DOHH2 (cell line): ENCODE measurements around the gene PROKR2.

ENCODE experiments used
- H3F3A ChIP-seq: fragments of 200-600 bp; sonication (generic), shearing (Covaris generic); 2 replicates; pipeline ENCODE4 v1.6.0; 2016; ENCODE audit warnings: antibody characterized with exemption, mild to moderate bottlenecking; ENCODE audit not compliant: control insufficient read depth, insufficient read depth
- H3K27ac ChIP-seq: fragments of 200-600 bp; sonication (generic); 2 replicates; pipeline ENCODE4 v1.5.1; 2014; ENCODE audit warnings: low read depth, mild to moderate bottlenecking, low read length, moderate library complexity
- H3K27me3 ChIP-seq: fragments of 200-600 bp; sonication (generic); 2 replicates; pipeline ENCODE4 v1.6.1; 2014; ENCODE audit warnings: mild to moderate bottlenecking, low read length, mixed read lengths; ENCODE audit not compliant: control insufficient read depth
- H3K36me3 ChIP-seq: fragments of 200-600 bp; sonication (generic); 2 replicates; pipeline ENCODE4 v1.6.1; 2014; ENCODE audit warnings: mild to moderate bottlenecking, low read length, moderate library complexity, mixed read lengths; ENCODE audit not compliant: control insufficient read depth
- H3K4me1 ChIP-seq: fragments of 200-600 bp; sonication (generic); 2 replicates; pipeline ENCODE4 v1.6.1; 2014; ENCODE audit warnings: mild to moderate bottlenecking, low read length, mixed read lengths; ENCODE audit not compliant: control insufficient read depth
- H3K4me2 ChIP-seq: fragments of 200-600 bp; sonication (generic); 2 replicates; pipeline ENCODE4 v1.6.0; 2014; ENCODE audit warnings: mild to moderate bottlenecking, low read length, moderate library complexity
- H3K4me3 ChIP-seq: fragments of 200-600 bp; sonication (generic); 2 replicates; pipeline ENCODE4 v1.5.1; 2014; ENCODE audit warnings: mild to moderate bottlenecking, low read length, mixed read lengths
- H3K79me2 ChIP-seq: fragments of 200-600 bp; sonication (generic); 2 replicates; pipeline ENCODE4 v1.6.1; 2014; ENCODE audit warnings: mild to moderate bottlenecking, low read length, mixed read lengths; ENCODE audit not compliant: control insufficient read depth
- H3K9me2 ChIP-seq: fragments of 200-600 bp; sonication (generic); replicated peaks from 2 replicates; pipeline ENCODE4 v1.6.1; 2014; ENCODE audit warnings: mild to moderate bottlenecking, low read length, mixed read lengths; ENCODE audit not compliant: control insufficient read depth
- H3K9me3 ChIP-seq: fragments of 200-600 bp; sonication (generic); 2 replicates; pipeline ENCODE4 v1.6.1; 2014; ENCODE audit warnings: antibody characterized with exemption, low read length, mixed read lengths; ENCODE audit not compliant: control insufficient read depth, insufficient read depth
- H4K20me1 ChIP-seq: fragments of 200-600 bp; sonication (generic); 2 replicates; pipeline ENCODE4 v1.6.0; 2014; ENCODE audit warnings: low read depth, mild to moderate bottlenecking, antibody characterized with exemption, low read length, moderate library complexity; ENCODE audit not compliant: control insufficient read depth, insufficient read depth
- EZH2phosphoT487 ChIP-seq: fragments of 200-600 bp; sonication (generic); IDR thresholded peaks from 2 replicates; pipeline ENCODE4 v1.6.1; 2017; ENCODE audit warnings: borderline replicate concordance, mild to moderate bottlenecking, antibody characterized with exemption, low read length, moderate library complexity, mixed read lengths
- TF ChIP-seq, protein P1 (sequence below): fragments of 200-600 bp; sonication (generic); IDR thresholded peaks from one replicate; pipeline ENCODE4 v1.5.1; 2014; ENCODE audit warnings: antibody characterized with exemption, mild to moderate bottlenecking, low read depth, low read length; ENCODE audit not compliant: poor library complexity, severe bottlenecking

PROKR2 gene

GRCh38 chr20:5309971-5310370, 6.8 kb downstream of the PROKR2 start:
- Histone ChIP-seq H3K36me3 (no peaks in the 10 kb centered on the region), H3K4me3 (no peak overlapping the region), H3K9me2 (no peaks in the 10 kb centered on the region), H3F3A (no peaks in the 10 kb centered on the region), H3K79me2 (no peaks in the 10 kb centered on the region), H4K20me1 (no peaks in the 10 kb centered on the region), H3K27ac (no peak overlapping the region), H3K27me3 (no peaks in the 10 kb centered on the region), H3K4me1 (no peaks in the 10 kb centered on the region), H3K4me2 (no peak overlapping the region), H3K9me3 (no peaks in the 10 kb centered on the region)
- TF ChIP-seq, protein P1, sequence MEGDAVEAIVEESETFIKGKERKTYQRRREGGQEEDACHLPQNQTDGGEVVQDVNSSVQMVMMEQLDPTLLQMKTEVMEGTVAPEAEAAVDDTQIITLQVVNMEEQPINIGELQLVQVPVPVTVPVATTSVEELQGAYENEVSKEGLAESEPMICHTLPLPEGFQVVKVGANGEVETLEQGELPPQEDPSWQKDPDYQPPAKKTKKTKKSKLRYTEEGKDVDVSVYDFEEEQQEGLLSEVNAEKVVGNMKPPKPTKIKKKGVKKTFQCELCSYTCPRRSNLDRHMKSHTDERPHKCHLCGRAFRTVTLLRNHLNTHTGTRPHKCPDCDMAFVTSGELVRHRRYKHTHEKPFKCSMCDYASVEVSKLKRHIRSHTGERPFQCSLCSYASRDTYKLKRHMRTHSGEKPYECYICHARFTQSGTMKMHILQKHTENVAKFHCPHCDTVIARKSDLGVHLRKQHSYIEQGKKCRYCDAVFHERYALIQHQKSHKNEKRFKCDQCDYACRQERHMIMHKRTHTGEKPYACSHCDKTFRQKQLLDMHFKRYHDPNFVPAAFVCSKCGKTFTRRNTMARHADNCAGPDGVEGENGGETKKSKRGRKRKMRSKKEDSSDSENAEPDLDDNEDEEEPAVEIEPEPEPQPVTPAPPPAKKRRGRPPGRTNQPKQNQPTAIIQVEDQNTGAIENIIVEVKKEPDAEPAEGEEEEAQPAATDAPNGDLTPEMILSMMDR: no peak
- TF ChIP-seq EZH2phosphoT487: no peak

GRCh38 chr20:5298811-5299210, 17.9 kb downstream of the PROKR2 start:
- Histone ChIP-seq H3K27me3 (no peaks in the 10 kb centered on the region; the same call in none of the 2 replicates), H3K4me1 (no peaks in the 10 kb centered on the region)

GRCh38 chr20:5297280-5298004, 19.3 kb downstream of the PROKR2 start:
- Histone ChIP-seq H3K27me3 (no peaks in the 10 kb centered on the region; the same call in none of the 2 replicates), H3K9me2 (no peaks in the 10 kb centered on the region)
- TF ChIP-seq EZH2phosphoT487: no peak
- TF ChIP-seq, protein P1: no peak

More at GRCh38 chr20:5298811-5299210, 17.9 kb downstream of the PROKR2 start:
- no peak for TF ChIP-seq EZH2phosphoT487
- H3K27ac ChIP-seq: no peak overlapping the region
- no peak overlapping the region for H3K4me3 ChIP-seq
- H4K20me1 ChIP-seq: no peaks in the 10 kb centered on the region
- H3K9me3 ChIP-seq: no peaks in the 10 kb centered on the region; the same call in 1 of the 2 replicates
- H3K79me2 ChIP-seq: no peaks in the 10 kb centered on the region
- H3K9me2 ChIP-seq: no peaks in the 10 kb centered on the region
- no peaks in the 10 kb centered on the region for H3F3A ChIP-seq
- no peaks in the 10 kb centered on the region for H3K36me3 ChIP-seq
- no peak overlapping the region for H3K4me2 ChIP-seq

GRCh38 chr20:5290596-5290995, 26.2 kb downstream of the PROKR2 start:
- no peaks in the 10 kb centered on the region for H3K36me3 ChIP-seq
- no peak overlapping the region for H3K4me2 ChIP-seq
- no peaks in the 10 kb centered on the region for H4K20me1 ChIP-seq
- H3K4me1 ChIP-seq: no peaks in the 10 kb centered on the region
- TF ChIP-seq, protein P1: no peak
- no peak for TF ChIP-seq EZH2phosphoT487
- H3K27me3 ChIP-seq: no peaks in the 10 kb centered on the region; the same call in none of the 2 replicates
- H3K4me3 ChIP-seq: no peak overlapping the region
- H3K9me2 ChIP-seq: no peaks in the 10 kb centered on the region
- H3K9me3 ChIP-seq: no peaks in the 10 kb centered on the region
- H3F3A ChIP-seq: no peaks in the 10 kb centered on the region
- H3K27ac ChIP-seq: no peak overlapping the region
- H3K79me2 ChIP-seq: no peaks in the 10 kb centered on the region

More at GRCh38 chr20:5297280-5298004, 19.3 kb downstream of the PROKR2 start:
- no peaks in the 10 kb centered on the region; the same call in 1 of the 2 replicates for H3K9me3 ChIP-seq
- no peaks in the 10 kb centered on the region for H3F3A ChIP-seq
- H4K20me1 ChIP-seq: no peaks in the 10 kb centered on the region
- no peaks in the 10 kb centered on the region for H3K36me3 ChIP-seq
- H3K4me1 ChIP-seq: no peaks in the 10 kb centered on the region
- H3K79me2 ChIP-seq: no peaks in the 10 kb centered on the region
- no peak overlapping the region for H3K27ac ChIP-seq
- H3K4me2 ChIP-seq: no peak overlapping the region
- no peak overlapping the region for H3K4me3 ChIP-seq
